K562 (cell line): ENCODE results near the gene RGS17. TPM values are rescaled to one million over a fixed set of nuclear protein-coding genes. Genes with fewer than 3 reads are reported as not detected.

Source experiments
- CBX1 ChIP-seq: sonication (generic); IDR thresholded peaks from 2 replicates; pipeline ENCODE4 v1.6.1; 2016; ENCODE audit warnings: antibody characterized with exemption, low read depth, mild to moderate bottlenecking
- CHD4 ChIP-seq: fragments of 200-600 bp; sonication (generic); IDR thresholded peaks from 3 replicates; pipeline ENCODE4 v1.6.1; 2012; ENCODE audit warnings: low read depth, mild to moderate bottlenecking, mixed read lengths, low read length, inconsistent platforms; ENCODE audit not compliant: insufficient read depth, insufficient replicate concordance, poor library complexity, severe bottlenecking
- CREB3 ChIP-seq: fragments of 450-650 bp; conservative IDR thresholded peaks from 2 replicates; pipeline ENCODE4 v1.6.1; 2016; ENCODE audit warnings: missing genetic modification characterization, low read depth, mild to moderate bottlenecking, missing compliant biosample characterization, moderate library complexity
- CXXC5 ChIP-seq: fragments of 250-450 bp; sonication (Bioruptor Pico); IDR thresholded peaks from 2 replicates; pipeline ENCODE4 v1.8.0; 2022; ENCODE audit warnings: inconsistent platforms, mild to moderate bottlenecking, moderate library complexity
- EP400 ChIP-seq: fragments of 450-650 bp; IDR thresholded peaks from 2 replicates; pipeline ENCODE4 v1.6.1; 2017; ENCODE audit warnings: antibody characterized with exemption, mild to moderate bottlenecking, moderate library complexity
- HMG20B ChIP-seq: fragments of 250-450 bp; sonication (Bioruptor Pico); IDR thresholded peaks from 2 replicates; pipeline ENCODE4 v1.5.0; 2021; ENCODE audit warnings: mild to moderate bottlenecking
- NELFE ChIP-seq: IDR thresholded peaks from 2 replicates; pipeline ENCODE4 v1.6.1; 2011; ENCODE audit warnings: mild to moderate bottlenecking; ENCODE audit not compliant: insufficient read depth, insufficient read length
- PHF8 ChIP-seq: fragments of 200-600 bp; sonication (generic); IDR thresholded peaks from 2 replicates; pipeline ENCODE4 v1.6.1; 2012; ENCODE audit warnings: mixed run types, mild to moderate bottlenecking, inconsistent platforms, low read length, moderate library complexity, borderline replicate concordance
- PTBP1 ChIP-seq: fragments of 200-400 bp; formaldehyde crosslinking; IDR thresholded peaks from 2 replicates; pipeline ENCODE4 v1.6.1; 2017; ENCODE audit warnings: low read depth, low read length
- PURB ChIP-seq: sonication (generic); formaldehyde crosslinking; IDR thresholded peaks from 2 replicates; pipeline ENCODE4 v1.9.0; 2021; ENCODE audit warnings: low read depth, mild to moderate bottlenecking, missing genetic modification reagents
- SP1 ChIP-seq: sonication (generic); formaldehyde crosslinking; IDR thresholded peaks from 2 replicates; pipeline ENCODE4 v1.8.1; 2022; ENCODE audit warnings: mild to moderate bottlenecking, missing genetic modification reagents
- ZNF174 ChIP-seq: fragments of 250-450 bp; sonication (Bioruptor Pico); IDR thresholded peaks from 2 replicates; pipeline ENCODE4 v1.4.0; 2020; ENCODE audit warnings: mild to moderate bottlenecking
- ZNF436 ChIP-seq: fragments of 250-450, 450-650 bp; sonication (Bioruptor Pico); formaldehyde crosslinking; IDR thresholded peaks from 2 replicates; pipeline ENCODE4 v1.7.0; 2020; ENCODE audit warnings: mild to moderate bottlenecking
- ZNF512 ChIP-seq: IDR thresholded peaks from 2 replicates; pipeline ENCODE4 v1.6.1; 2016; ENCODE audit warnings: missing genetic modification characterization, missing compliant biosample characterization
- ZNF75A ChIP-seq: fragments of 450-650 bp; formaldehyde crosslinking; IDR thresholded peaks from 2 replicates; pipeline ENCODE4 v1.4.0; 2020; ENCODE audit warnings: mild to moderate bottlenecking
- polyA plus RNA-seq, 8 experiments: library from polyadenylated mRNA; depleted of rRNA in 4 of 8; stranded (reverse) in 5 of 8; unstranded in 3 of 8; fragments of >200 nt; fragmentation: Nextera tagmentation in 2 of 8; fragmentation: Illumina TruSeq in 1 of 8; extraction: Ambion mirVana in 2 of 8; extraction: Trizol in 1 of 8; gene quantifications; 2 replicates each; pipeline versions ENCODE4 v1.2.1 to v1.2.3, GENCODE V29; 2011 to 2014; ENCODE audit warnings: inconsistent platforms in 1 of 8, missing spikeins in 1 of 8
- total RNA-seq, 7 experiments: library from RNA; depleted of rRNA in 6 of 7; stranded (reverse); fragments of >200 nt in 6 of 7; fragmentation: Illumina TruSeq in 2 of 7; extraction: Trizol in 2 of 7; gene quantifications; 2 replicates each; pipeline versions ENCODE4 v1.2.1 to v1.2.3, GENCODE V29; 2011 to 2021; ENCODE audit warnings: low replicate concordance in 1 of 7
- TF ChIP-seq, protein P1 (sequence below): sonication (generic); formaldehyde crosslinking; IDR thresholded peaks from 2 replicates; pipeline ENCODE4 v1.5.0; 2020; ENCODE audit warnings: missing genetic modification reagents
- TF ChIP-seq, protein P2 (sequence below): fragments of 450-650 bp; formaldehyde crosslinking; IDR thresholded peaks from 2 replicates; pipeline ENCODE4 v1.4.0; 2022; ENCODE audit warnings: missing genetic modification characterization
- TF ChIP-seq, protein P3 (sequence below): sonication (generic); formaldehyde crosslinking; IDR thresholded peaks from 2 replicates; pipeline ENCODE4 v1.4.0; 2020; ENCODE audit warnings: mild to moderate bottlenecking, missing genetic modification reagents
- TF ChIP-seq, protein P4 (sequence below): IDR thresholded peaks from 2 replicates; pipeline ENCODE4 v1.6.1; 2014; ENCODE audit warnings: antibody characterized with exemption

The RGS17 gene
- total and polyA plus RNA-seq, 9 of the 15 experiments (the other 6 are each of a cell fraction or from before 2014, with no cell fraction given), result 0.01 to 0.14 (median 0.08) TPM; not detected in 6

DNA sequence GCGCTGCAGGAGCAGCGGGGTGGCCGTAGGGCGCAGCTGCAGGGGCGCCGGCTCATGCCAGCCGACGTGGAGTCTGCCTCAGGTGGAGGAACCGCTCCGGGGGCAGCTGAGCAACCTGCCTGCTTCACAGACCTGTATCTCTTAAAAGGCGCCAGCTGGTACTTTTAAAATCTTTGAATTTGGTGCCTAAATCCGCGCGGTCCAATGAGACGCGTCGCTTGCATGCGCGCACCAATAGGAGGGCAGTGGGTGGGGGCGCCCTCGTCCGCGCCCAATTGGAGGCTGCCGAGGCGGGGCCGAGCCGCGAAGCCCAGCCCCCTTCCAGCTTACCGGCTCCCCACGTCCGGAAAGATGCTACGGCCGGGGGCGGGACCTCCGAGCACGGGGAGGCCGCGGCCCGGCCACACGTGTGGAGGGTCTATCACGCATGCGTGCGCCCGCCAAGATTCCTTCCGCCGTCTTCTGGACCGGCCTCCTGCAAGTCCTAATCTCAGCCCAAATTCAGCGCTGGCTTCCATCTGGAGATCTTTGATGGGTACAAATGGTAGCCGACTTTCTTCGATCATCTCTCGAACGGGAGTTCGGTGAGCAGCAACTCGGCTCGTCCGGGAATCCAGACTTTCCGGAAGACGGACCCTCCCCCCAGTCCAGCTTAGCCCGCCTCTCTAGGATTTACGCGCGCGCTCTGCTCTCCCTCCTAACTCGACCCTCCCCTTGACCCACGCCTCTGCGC, 148.0 kb downstream of the RGS17 start, which contains the start of gene FBXO5 (continued):
- TF ChIP-seq, protein P1, sequence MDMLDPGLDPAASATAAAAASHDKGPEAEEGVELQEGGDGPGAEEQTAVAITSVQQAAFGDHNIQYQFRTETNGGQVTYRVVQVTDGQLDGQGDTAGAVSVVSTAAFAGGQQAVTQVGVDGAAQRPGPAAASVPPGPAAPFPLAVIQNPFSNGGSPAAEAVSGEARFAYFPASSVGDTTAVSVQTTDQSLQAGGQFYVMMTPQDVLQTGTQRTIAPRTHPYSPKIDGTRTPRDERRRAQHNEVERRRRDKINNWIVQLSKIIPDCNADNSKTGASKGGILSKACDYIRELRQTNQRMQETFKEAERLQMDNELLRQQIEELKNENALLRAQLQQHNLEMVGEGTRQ (CRISPR knock-in tag), result peak; percentile 28; the same call in 1 of the 2 replicates
- TF ChIP-seq, protein P2, sequence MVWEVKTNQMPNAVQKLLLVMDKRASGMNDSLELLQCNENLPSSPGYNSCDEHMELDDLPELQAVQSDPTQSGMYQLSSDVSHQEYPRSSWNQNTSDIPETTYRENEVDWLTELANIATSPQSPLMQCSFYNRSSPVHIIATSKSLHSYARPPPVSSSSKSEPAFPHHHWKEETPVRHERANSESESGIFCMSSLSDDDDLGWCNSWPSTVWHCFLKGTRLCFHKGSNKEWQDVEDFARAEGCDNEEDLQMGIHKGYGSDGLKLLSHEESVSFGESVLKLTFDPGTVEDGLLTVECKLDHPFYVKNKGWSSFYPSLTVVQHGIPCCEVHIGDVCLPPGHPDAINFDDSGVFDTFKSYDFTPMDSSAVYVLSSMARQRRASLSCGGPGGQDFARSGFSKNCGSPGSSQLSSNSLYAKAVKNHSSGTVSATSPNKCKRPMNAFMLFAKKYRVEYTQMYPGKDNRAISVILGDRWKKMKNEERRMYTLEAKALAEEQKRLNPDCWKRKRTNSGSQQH, result 0 out of 2 replicates have a peak, but pooled peaks have one; percentile 9
- TF ChIP-seq CREB3 (tag) (no peak), HMG20B (CRISPR knock-in tag) (no peak), CXXC5 (CRISPR knock-in tag) (peak; percentile 90), CBX1 (no peak), ZNF174 (CRISPR knock-in tag) (no peak), PTBP1 (no peak), ZNF512 (no peak), ZNF436 (no peak), EP400 (peak; percentile 99), PURB (no peak), PHF8 (peak; percentile 75; the same call in 1 of the 2 replicates), ZNF75A (no peak; the same call in 1 of the 2 replicates), CHD4 (no peak), SP1 (CRISPR knock-in tag) (peak; percentile 99), NELFE (no peak)
- TF ChIP-seq, protein P3, sequence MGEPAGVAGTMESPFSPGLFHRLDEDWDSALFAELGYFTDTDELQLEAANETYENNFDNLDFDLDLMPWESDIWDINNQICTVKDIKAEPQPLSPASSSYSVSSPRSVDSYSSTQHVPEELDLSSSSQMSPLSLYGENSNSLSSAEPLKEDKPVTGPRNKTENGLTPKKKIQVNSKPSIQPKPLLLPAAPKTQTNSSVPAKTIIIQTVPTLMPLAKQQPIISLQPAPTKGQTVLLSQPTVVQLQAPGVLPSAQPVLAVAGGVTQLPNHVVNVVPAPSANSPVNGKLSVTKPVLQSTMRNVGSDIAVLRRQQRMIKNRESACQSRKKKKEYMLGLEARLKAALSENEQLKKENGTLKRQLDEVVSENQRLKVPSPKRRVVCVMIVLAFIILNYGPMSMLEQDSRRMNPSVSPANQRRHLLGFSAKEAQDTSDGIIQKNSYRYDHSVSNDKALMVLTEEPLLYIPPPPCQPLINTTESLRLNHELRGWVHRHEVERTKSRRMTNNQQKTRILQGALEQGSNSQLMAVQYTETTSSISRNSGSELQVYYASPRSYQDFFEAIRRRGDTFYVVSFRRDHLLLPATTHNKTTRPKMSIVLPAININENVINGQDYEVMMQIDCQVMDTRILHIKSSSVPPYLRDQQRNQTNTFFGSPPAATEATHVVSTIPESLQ (CRISPR knock-in tag), result no peak; the same call in none of the 2 replicates
- TF ChIP-seq, protein P4, sequence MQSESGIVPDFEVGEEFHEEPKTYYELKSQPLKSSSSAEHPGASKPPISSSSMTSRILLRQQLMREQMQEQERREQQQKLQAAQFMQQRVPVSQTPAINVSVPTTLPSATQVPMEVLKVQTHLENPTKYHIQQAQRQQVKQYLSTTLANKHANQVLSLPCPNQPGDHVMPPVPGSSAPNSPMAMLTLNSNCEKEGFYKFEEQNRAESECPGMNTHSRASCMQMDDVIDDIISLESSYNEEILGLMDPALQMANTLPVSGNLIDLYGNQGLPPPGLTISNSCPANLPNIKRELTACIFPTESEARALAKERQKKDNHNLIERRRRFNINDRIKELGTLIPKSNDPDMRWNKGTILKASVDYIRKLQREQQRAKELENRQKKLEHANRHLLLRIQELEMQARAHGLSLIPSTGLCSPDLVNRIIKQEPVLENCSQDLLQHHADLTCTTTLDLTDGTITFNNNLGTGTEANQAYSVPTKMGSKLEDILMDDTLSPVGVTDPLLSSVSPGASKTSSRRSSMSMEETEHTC, result no peak
